Measurements from ENCODE around the gene MDM2.

DNA sequence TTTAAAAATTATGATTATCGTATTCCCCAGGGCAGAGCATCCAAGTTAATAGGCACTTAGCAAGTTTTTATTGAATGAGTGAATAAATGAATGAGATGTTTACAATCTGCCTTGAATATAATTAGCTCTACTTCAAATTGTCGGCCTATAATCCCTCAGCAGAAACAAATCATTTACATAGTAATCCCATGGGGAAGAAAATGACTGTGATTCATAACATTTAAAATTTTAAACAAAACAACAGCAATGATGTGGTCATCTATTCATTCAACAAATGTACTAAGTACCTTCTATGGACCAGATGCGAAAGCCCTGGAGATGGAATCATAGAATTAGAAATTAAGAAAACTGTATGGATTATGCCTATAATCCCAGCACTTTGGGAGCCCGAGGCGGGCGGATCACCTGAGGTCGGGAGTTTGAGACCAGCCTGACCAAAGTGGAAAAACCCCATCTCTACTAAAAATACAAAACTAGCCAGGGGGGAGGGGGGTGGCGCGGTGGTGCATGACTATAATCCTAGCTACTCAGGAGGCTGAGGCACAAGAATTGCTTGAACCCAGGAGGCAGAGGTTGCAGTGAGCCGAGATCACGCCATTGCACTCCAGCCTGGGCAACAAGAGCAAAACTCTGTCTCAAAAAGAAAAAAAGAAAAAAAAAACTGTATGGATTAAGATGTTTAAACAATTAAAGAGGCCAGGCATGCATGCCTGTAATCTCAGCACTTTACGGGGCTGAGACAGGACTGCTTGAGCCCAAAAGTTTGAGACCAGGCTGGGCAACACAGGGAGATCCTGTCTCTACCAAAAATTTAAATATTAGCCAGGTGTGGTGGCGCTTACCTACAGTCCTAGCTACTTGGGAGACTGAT, 17.7 kb upstream of the MDM2 start:
- TF ChIP-seq POLR2A (IDR thresholded peaks at IDR 0.05) (no peak), CTCF (IDR thresholded peaks at IDR 0.05) (no peak)
